ENCODE data around the gene STH. TPM values are rescaled to one million over a fixed set of nuclear protein-coding genes. Genes with fewer than 3 reads are reported as not detected.
"Not testable (repeated sequence)": the region's sequence is repeated elsewhere in the genome, so short reads cannot be mapped to it uniquely, and the experiment has no call there.

STH gene
- total RNA-seq, 1 experiment from 2014 or later: not detected

- BruUV-seq (replicated peaks): no TSS peak
- Histone ChIP-seq H3K4me1 (no peaks in the 10 kb centered on the region), H3K36me3 (ENCODE audit: control insufficient read depth, insufficient read depth, low read length) (no peaks in the 10 kb centered on the region), H3K27me3 (replicated peaks; ENCODE audit: control insufficient read depth, insufficient read depth, low read length) (no peaks in the 10 kb centered on the region), H3K9me3 (no peaks in the 10 kb centered on the region), H3K4me3 (ENCODE audit: low read depth, low read length) (no peak overlapping the region)
- ChIA-PET CTCF (no interaction called here), POLR2A (interaction anchor here (0.5 kb wide), 1 partner anchor 64 kb away, joined by 3 read pairs; no protein-coding TSS in a partner anchor)
- Mint-ChIP-seq H3K4me1 (ENCODE audit: low read depth, unreplicated experiment) (no peaks in the 10 kb centered on the region), H3K9me3 (ENCODE audit: unreplicated experiment) (no peaks in the 10 kb centered on the region), H3K27me3 (ENCODE audit: insufficient read depth, unreplicated experiment) (no peaks in the 10 kb centered on the region), H3K4me3 (ENCODE audit: unreplicated experiment) (no peak overlapping the region), H3K36me3 (ENCODE audit: insufficient read depth, unreplicated experiment) (no peaks in the 10 kb centered on the region), H3K27ac (ENCODE audit: unreplicated experiment) (no peak overlapping the region)
- TF ChIP-seq CTCF (IDR thresholded peaks at IDR 0.05; ENCODE audit: insufficient read depth in 1 of 2, low read depth in 1 of 2, low read length in 1 of 2, severe bottlenecking in 1 of 2, unreplicated experiment in 1 of 2): no peak
- DNase-seq: no peak
- intact Hi-C loops (cut with micrococcal nuclease; ENCODE audit: unreplicated experiment): no loop called here
These were observed 14.1 kb downstream of the STH start for GRCh38 chr17:46013127-46013501.

DNA sequence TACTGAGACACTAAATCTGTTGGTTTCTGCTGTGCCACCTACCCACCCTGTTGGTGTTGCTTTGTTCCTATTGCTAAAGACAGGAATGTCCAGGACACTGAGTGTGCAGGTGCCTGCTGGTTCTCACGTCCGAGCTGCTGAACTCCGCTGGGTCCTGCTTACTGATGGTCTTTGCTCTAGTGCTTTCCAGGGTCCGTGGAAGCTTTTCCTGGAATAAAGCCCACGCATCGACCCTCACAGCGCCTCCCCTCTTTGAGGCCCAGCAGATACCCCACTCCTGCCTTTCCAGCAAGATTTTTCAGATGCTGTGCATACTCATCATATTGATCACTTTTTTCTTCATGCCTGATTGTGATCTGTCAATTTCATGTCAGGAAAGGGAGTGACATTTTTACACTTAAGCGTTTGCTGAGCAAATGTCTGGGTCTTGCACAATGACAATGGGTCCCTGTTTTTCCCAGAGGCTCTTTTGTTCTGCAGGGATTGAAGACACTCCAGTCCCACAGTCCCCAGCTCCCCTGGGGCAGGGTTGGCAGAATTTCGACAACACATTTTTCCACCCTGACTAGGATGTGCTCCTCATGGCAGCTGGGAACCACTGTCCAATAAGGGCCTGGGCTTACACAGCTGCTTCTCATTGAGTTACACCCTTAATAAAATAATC, 14.6 kb downstream of the STH start:
- no peak for DNase-seq
- no peaks in the 10 kb centered on the region for H3K4me1 Mint-ChIP-seq (ENCODE audit: low read depth, unreplicated experiment)
- CTCF ChIA-PET: no interaction called here
- Histone ChIP-seq H3K27me3 (replicated peaks; ENCODE audit: control insufficient read depth, insufficient read depth, low read length) (no peaks in the 10 kb centered on the region), H3K9me3 (no peaks in the 10 kb centered on the region), H3K4me3 (ENCODE audit: low read depth, low read length) (no peak overlapping the region), H3K36me3 (ENCODE audit: control insufficient read depth, insufficient read depth, low read length) (peaks cover under 1% of the 10 kb centered on the region; the same call in 1 of the 2 replicates), H3K4me1 (no peaks in the 10 kb centered on the region)
- H3K27me3 Mint-ChIP-seq (ENCODE audit: insufficient read depth, unreplicated experiment): no peaks in the 10 kb centered on the region
- BruUV-seq (replicated peaks): no TSS peak
- no peaks in the 10 kb centered on the region for H3K9me3 Mint-ChIP-seq (ENCODE audit: unreplicated experiment)
- POLR2A ChIA-PET: interaction anchor here (0.5 kb wide), 1 partner anchor 64 kb away, joined by 3 read pairs; no protein-coding TSS in a partner anchor
- no peak overlapping the region for H3K27ac Mint-ChIP-seq (ENCODE audit: unreplicated experiment)
- no peaks in the 10 kb centered on the region for H3K36me3 Mint-ChIP-seq (ENCODE audit: insufficient read depth, unreplicated experiment)
- no peak overlapping the region for H3K4me3 Mint-ChIP-seq (ENCODE audit: unreplicated experiment)
- intact Hi-C loops (cut with micrococcal nuclease; ENCODE audit: unreplicated experiment): no loop called here
- TF ChIP-seq CTCF (IDR thresholded peaks at IDR 0.05; ENCODE audit: insufficient read depth in 1 of 2, low read depth in 1 of 2, low read length in 1 of 2, severe bottlenecking in 1 of 2, unreplicated experiment in 1 of 2): no peak

- intact Hi-C loops (cut with micrococcal nuclease; ENCODE audit: unreplicated experiment); H3K9me3 Mint-ChIP-seq (ENCODE audit: unreplicated experiment); H3K27ac Mint-ChIP-seq (ENCODE audit: unreplicated experiment); H3K27me3 ChIP-seq (replicated peaks; ENCODE audit: control insufficient read depth, insufficient read depth, low read length); H3K36me3 ChIP-seq (ENCODE audit: control insufficient read depth, insufficient read depth, low read length); H3K4me3 Mint-ChIP-seq (ENCODE audit: unreplicated experiment); DNase-seq; BruUV-seq (replicated peaks); H3K9me3 ChIP-seq; H3K4me1 ChIP-seq; CTCF ChIA-PET; H3K27me3 Mint-ChIP-seq (ENCODE audit: insufficient read depth, unreplicated experiment); H3K4me1 Mint-ChIP-seq (ENCODE audit: low read depth, unreplicated experiment); H3K4me3 ChIP-seq (ENCODE audit: low read depth, low read length): not testable (repeated sequence)
- H3K36me3 Mint-ChIP-seq (ENCODE audit: insufficient read depth, unreplicated experiment): peaks cover 20% of the 10 kb centered on the region
- POLR2A ChIA-PET: interaction anchor here (0.6 kb wide), 2 partner anchors 168 to 266 kb away, joined by 4 to 6 read pairs; no protein-coding TSS in a partner anchor
These were observed 20.4 kb downstream of the STH start for GRCh38 chr17:46019408-46019925.

Measured in Caco-2 (cell line).